HG03108 (cell line): Measurements from ENCODE around the gene EML3.
"Not testable (repeated sequence)": the region's sequence is repeated elsewhere in the genome, so short reads cannot be mapped to it uniquely, and the experiment has no call there.

Experiments
- ATAC-seq: cut with Tn5 transposase; IDR thresholded peaks from one replicate; pipeline ENCODE4 v1.9.1; 2021; ENCODE audit warnings: moderate library complexity; ENCODE audit not compliant: unreplicated experiment

The EML3 gene

GRCh38 chr11:62573592-62574362 is 38.8 kb downstream of the EML3 start, which contains the start of gene EEF1G:
TSS of gene EEF1G (minus strand) at chr11:62573891. CDS start at chr11:62573842, 49 bp downstream.
- ATAC-seq = peak; percentile 84

- ATAC-seq = no peak
Observed at GRCh38 chr11:62573006-62573591, 39.5 kb downstream of the EML3 start.

GRCh38 chr11:62572431-62572830 is 40.1 kb downstream of the EML3 start:
- ATAC-seq = no peak

GRCh38 chr11:62571493-62571892 is 41.1 kb downstream of the EML3 start:
- not testable (repeated sequence) for ATAC-seq

GRCh38 chr11:62570903-62571302 is 41.7 kb downstream of the EML3 start:
- ATAC-seq = not testable (repeated sequence)

- no peak for ATAC-seq
Observed at GRCh38 chr11:62569611-62570010, 43.0 kb downstream of the EML3 start.

- ATAC-seq = no peak
Observed at GRCh38 chr11:62567018-62567633, 45.4 kb downstream of the EML3 start.

- ATAC-seq = no peak
Observed at GRCh38 chr11:62566247-62566646, 46.3 kb downstream of the EML3 start.

GRCh38 chr11:62565100-62565802 is 47.3 kb downstream of the EML3 start:
- no peak for ATAC-seq

- not testable (repeated sequence) for ATAC-seq
Observed at GRCh38 chr11:62561677-62562230, 50.8 kb downstream of the EML3 start.

- no peak for ATAC-seq
Observed at GRCh38 chr11:62560566-62561103, 51.9 kb downstream of the EML3 start.

GRCh38 chr11:62559626-62560025 is 52.9 kb downstream of the EML3 start:
- ATAC-seq = not testable (repeated sequence)

- no peak for ATAC-seq
Observed at GRCh38 chr11:62559204-62559603, 53.4 kb downstream of the EML3 start.

GRCh38 chr11:62558669-62559068 is 53.9 kb downstream of the EML3 start:
- no peak for ATAC-seq

- peak; percentile 14 for ATAC-seq
Observed at GRCh38 chr11:62556875-62557631, 55.5 kb downstream of the EML3 start.

- peak; percentile 47 for ATAC-seq
Observed at GRCh38 chr11:62556108-62556874, 56.3 kb downstream of the EML3 start.

- no peak for ATAC-seq
Observed at GRCh38 chr11:62555464-62556107, 57.0 kb downstream of the EML3 start.

GRCh38 chr11:62554387-62555167 is 58.0 kb downstream of the EML3 start:
- no peak for ATAC-seq
